Gastrocnemius medialis (tissue), 4 donors: ENCODE results near the gene SLC12A9. TPM values are rescaled to one million over a fixed set of nuclear protein-coding genes. Genes with fewer than 3 reads are reported as not detected.

ENCODE experiments used
- ATAC-seq, 2 donors: fragments of 150-250 bp; one replicate each; pipeline ENCODE4 v1.9.1; 2016
- DNase-seq, 2 donors: peaks; one replicate each; pipeline ENCODE4 v3.0.0-alpha.2; 2019
- H3K27ac ChIP-seq, 4 donors: fragments of 200-600 bp; sonication (generic); 1 replicate in 1 of 4; 2 replicates in 3 of 4; pipeline ENCODE4 v1.5.1; 2016 to 2018; ENCODE audit warnings: mild to moderate bottlenecking in 2 of 4, moderate library complexity in 1 of 4
- H3K27me3 ChIP-seq, 3 donors: fragments of 200-600 bp; sonication (generic) in 2 of 3; 1 replicate in 1 of 3; 2 replicates in 2 of 3; pipeline versions ENCODE4 v1.5.1 to v1.6.0; 2016 to 2019; ENCODE audit warnings: mild to moderate bottlenecking in 1 of 3, moderate library complexity in 1 of 3
- H3K36me3 ChIP-seq, 2 donors: fragments of 200-600 bp; sonication (generic) in 1 of 2; one replicate each; pipeline ENCODE4 v1.5.1; 2017 to 2018
- H3K4me1 ChIP-seq, 2 donors: fragments of 200-600 bp; sonication (generic) in 1 of 2; one replicate each; pipeline ENCODE4 v1.5.1; 2016 to 2017; ENCODE audit warnings: mild to moderate bottlenecking in 2 of 2
- H3K4me3 ChIP-seq, 4 donors: fragments of 200-600 bp; sonication (generic) in 3 of 4; 1 replicate in 1 of 4; 2 replicates in 3 of 4; pipeline ENCODE4 v1.5.1; 2016 to 2019; ENCODE audit warnings: mild to moderate bottlenecking in 2 of 4
- H3K9me3 ChIP-seq, 3 donors: fragments of 200-600 bp; sonication (generic) in 2 of 3; 1 replicate in 1 of 3; 2 replicates in 2 of 3; pipeline ENCODE4 v1.5.1; 2016 to 2019
- POLR2A ChIP-seq, 2 donors: fragments of 450-650 bp; IDR thresholded peaks; one replicate each; pipeline ENCODE4 v1.6.1; 2017; ENCODE audit warnings: antibody characterized with exemption in 2 of 2, mild to moderate bottlenecking in 2 of 2, moderate library complexity in 2 of 2
- in situ Hi-C, 4 donors: fragments of 200-750 bp; cut with MboI; loops; one replicate each; pipeline versions ENCODE4 v1.15.0 to v1.8.0; 2017; ENCODE audit warnings: low sequenced_read_pairs in 4 of 4
- intact Hi-C: fragments of 100-400 bp; cut with DNase I; formaldehyde crosslinking; loops from one replicate; pipeline ENCODE4 v1.15.1; 2023; ENCODE audit warnings: low total_unique reads
- total RNA-seq, 4 donors: library from RNA; depleted of rRNA; stranded (reverse); fragments of >200 nt; gene quantifications; one replicate each; pipeline versions ENCODE4 v1.1.0 to v1.2.3, GENCODE V29; 2016
- TF ChIP-seq, protein P1 (sequence below), 5 experiments: fragments of 450-650 bp in 3 of 5; fragments of 200-600 bp in 2 of 5; sonication (generic) in 2 of 5; IDR thresholded peaks in 4 of 5; conservative IDR thresholded peaks in 1 of 5; 1 replicate in 4 of 5; 2 replicates in 1 of 5; pipeline ENCODE4 v1.5.1; 2016 to 2019; ENCODE audit warnings: antibody characterized with exemption in 5 of 5, mild to moderate bottlenecking in 3 of 5, moderate library complexity in 3 of 5

The SLC12A9 gene
- total RNA-seq, 4 donors from 2014 or later, result 2.5 to 4.3 (median 3.8) TPM

DNA sequence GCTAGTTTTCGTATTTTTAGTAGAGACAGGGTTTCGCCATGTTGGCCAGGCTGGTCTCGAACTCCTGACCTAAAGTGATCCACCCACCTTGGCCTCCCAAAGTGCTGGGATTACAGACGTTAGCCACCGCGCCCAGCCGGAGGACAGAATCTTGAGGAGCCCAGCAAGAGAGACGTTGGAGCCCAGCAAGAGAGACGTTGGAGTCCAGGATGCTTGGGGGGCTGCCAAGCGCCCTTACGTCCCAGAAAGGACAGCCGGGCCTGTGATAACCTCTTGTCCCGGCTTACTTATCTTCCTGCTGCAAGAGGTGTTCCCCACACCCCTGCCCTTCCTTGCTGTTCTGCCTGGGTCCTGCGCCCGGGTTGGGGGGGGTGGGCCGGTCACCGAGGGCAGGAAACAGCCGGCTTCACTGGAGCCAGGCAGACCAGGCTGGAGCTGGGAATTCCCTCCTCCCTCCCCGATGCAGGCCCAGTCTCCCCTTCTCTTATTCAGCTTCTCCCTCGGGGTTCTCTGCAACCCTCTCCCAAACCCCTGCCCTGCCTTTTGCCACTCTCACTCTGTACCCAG is 23.3 kb upstream of the SLC12A9 start:
- Histone ChIP-seq H3K27me3 (peaks cover 19 to 35% (median 29%) of the 10 kb centered on the region in 3 donors), H3K27ac (peak overlapping the region; percentile 24 to 68 (median 60)), H3K4me3 (peak overlapping the region in 1 of 4 donors; percentile 62), H3K36me3 (no peaks in the 10 kb centered on the region), H3K9me3 (no peaks in the 10 kb centered on the region), H3K4me1 (peaks cover 0 to 3% of the 10 kb centered on the region in 2 donors)
- intact Hi-C loops, result no loop called here
- no peak for TF ChIP-seq POLR2A (IDR thresholded peaks at IDR 0.05)
- TF ChIP-seq, protein P1, sequence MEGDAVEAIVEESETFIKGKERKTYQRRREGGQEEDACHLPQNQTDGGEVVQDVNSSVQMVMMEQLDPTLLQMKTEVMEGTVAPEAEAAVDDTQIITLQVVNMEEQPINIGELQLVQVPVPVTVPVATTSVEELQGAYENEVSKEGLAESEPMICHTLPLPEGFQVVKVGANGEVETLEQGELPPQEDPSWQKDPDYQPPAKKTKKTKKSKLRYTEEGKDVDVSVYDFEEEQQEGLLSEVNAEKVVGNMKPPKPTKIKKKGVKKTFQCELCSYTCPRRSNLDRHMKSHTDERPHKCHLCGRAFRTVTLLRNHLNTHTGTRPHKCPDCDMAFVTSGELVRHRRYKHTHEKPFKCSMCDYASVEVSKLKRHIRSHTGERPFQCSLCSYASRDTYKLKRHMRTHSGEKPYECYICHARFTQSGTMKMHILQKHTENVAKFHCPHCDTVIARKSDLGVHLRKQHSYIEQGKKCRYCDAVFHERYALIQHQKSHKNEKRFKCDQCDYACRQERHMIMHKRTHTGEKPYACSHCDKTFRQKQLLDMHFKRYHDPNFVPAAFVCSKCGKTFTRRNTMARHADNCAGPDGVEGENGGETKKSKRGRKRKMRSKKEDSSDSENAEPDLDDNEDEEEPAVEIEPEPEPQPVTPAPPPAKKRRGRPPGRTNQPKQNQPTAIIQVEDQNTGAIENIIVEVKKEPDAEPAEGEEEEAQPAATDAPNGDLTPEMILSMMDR (IDR thresholded peaks at IDR 0.05 in 4 of 5, conservative IDR thresholded peaks at IDR 0.05 in 1 of 5), result no peak
- in situ Hi-C loops, result no loop called here
- DNase-seq (no peak), ATAC-seq (peak; percentile 50)

DNA sequence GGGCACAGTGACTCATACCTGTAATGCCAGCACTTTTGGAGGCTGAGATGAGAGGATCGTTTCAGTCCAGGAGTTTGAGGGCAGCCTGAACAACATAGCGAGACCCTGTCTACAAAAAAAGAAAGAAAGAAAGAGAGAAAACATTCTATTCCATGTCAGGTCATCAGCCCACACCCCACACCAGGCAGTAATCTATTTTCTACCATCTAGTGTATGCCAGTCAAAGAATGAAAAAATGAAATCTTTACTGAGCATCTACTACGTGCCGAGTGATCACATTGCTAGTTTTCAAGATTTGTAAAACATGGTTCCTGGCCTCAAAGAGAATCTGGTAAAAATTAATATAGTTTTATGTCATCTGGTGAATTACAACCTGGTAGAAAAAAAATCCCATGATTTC is 22.1 kb upstream of the SLC12A9 start:
- TF ChIP-seq POLR2A (IDR thresholded peaks at IDR 0.05), result no peak
- TF ChIP-seq, protein P1 (IDR thresholded peaks at IDR 0.05 in 4 of 5, conservative IDR thresholded peaks at IDR 0.05 in 1 of 5), result no peak
- Histone ChIP-seq H3K27ac (peak overlapping the region in 2 of 4 donors; percentile 64 to 68), H3K4me3 (no peak overlapping the region), H3K9me3 (no peaks in the 10 kb centered on the region), H3K4me1 (peaks cover 0 to 3% of the 10 kb centered on the region in 2 donors), H3K27me3 (peaks cover 19 to 35% (median 29%) of the 10 kb centered on the region in 3 donors), H3K36me3 (no peaks in the 10 kb centered on the region)
- DNase-seq (no peak), ATAC-seq (no peak)
- in situ Hi-C loops, result no loop called here
- intact Hi-C loops, result no loop called here

DNA sequence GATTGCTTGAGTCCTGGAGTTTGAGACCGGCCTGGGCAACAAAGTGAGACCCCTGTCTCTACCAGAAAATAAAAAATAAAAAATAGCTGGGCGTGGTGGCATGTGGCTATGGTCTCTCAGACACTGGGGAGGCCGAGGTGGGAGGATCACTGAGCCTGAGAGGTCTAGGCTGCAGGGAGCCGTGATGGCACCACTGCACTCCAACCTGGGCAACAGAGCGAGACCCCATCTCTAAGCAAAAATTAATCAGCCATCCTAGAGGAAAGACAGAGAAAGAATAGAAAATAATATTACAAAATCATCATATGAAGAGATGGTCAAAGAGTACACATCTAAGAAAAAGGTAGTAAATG is 20.3 kb upstream of the SLC12A9 start:
- no peaks in the 10 kb centered on the region for H3K36me3 ChIP-seq
- peaks cover 9 to 22% (median 17%) of the 10 kb centered on the region in 3 donors for H3K27me3 ChIP-seq
- peaks cover 4 to 9% of the 10 kb centered on the region in 2 donors for H3K4me1 ChIP-seq
- in situ Hi-C loops (no loop called here), intact Hi-C loops (no loop called here)
- no peak for DNase-seq
- TF ChIP-seq, protein P1 (IDR thresholded peaks at IDR 0.05 in 4 of 5, conservative IDR thresholded peaks at IDR 0.05 in 1 of 5), result no peak
- TF ChIP-seq POLR2A (IDR thresholded peaks at IDR 0.05), result no peak
- H3K9me3 ChIP-seq, result no peaks in the 10 kb centered on the region
- ATAC-seq, result no peak
- no peak overlapping the region for H3K4me3 ChIP-seq
- H3K27ac ChIP-seq, result no peak overlapping the region

DNA sequence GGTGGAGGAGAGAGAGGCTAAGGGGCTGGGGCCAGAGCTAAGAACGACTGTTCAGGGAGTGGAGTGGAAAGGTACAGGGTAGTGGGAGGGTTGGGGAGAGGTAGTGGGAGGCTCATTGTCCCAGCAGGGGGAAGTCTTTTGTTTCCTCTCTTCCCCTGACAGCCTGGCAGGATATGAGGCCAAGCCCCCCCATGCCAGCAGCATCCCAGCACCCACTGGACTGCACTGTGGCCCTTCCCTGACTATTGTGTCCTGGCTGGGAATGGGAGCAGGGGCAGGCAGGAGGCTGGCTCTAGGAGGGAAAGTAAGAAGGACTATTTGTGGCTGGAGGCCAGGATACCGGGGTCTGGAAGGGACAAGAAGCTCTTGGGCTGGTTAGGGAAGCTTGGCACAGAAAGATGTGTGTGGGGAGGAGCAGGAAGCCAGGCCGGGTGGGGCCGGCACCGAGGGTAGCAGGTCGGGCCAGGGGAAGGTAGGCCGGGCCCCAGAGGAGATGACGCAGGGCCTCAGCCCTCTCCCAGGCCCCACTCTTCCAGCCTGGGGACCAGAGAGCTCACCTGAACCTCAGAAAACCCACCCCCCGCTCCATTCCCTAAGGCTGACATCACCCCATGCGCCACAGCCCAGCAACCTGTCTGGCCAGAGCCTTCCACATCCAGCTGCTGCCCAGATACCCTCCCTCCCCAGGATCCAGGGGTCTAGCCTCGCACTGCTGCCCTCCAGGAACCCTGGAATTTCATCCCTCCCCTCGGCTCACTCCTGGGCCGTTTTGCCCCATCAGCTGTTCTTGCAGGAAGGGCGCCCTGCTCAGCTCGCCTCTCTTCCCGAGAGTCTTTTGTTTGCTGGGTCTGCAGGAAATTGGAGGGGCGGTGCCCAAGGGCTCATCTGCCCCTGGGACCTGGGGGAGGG is 16.4 kb upstream of the SLC12A9 start:
- DNase-seq, result no peak
- H3K27ac ChIP-seq, result peak overlapping the region; percentile 80 to 88 (median 82)

DNA sequence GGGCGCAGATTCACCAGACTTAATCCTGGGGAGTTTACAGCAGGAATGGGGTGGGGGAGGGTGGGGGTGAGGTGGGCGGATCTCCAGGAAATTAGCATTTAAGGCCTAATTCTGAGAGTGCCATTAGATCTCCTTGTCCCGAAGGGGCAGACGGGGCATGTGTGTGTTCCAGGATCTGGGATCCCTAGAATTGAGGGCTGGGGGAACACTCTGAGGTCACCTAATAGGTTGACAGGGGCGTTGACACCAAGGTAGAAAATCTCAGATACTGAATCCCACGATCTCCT is 15.8 kb upstream of the SLC12A9 start:
- in situ Hi-C loops, result no loop called here
- Histone ChIP-seq H3K27ac (peak overlapping the region; percentile 80 to 88 (median 82)), H3K9me3 (no peaks in the 10 kb centered on the region), H3K27me3 (no peaks in the 10 kb centered on the region), H3K36me3 (no peaks in the 10 kb centered on the region), H3K4me3 (peak overlapping the region; percentile 58 to 62 (median 61)), H3K4me1 (peaks cover 4 to 5% of the 10 kb centered on the region in 2 donors)
- no peak for DNase-seq
- ATAC-seq, result no peak
- TF ChIP-seq, protein P1 (IDR thresholded peaks at IDR 0.05 in 4 of 5, conservative IDR thresholded peaks at IDR 0.05 in 1 of 5), result no peak
- no peak for TF ChIP-seq POLR2A (IDR thresholded peaks at IDR 0.05)
- intact Hi-C loops, result no loop called here

More for the DNA sequence above, 16.4 kb upstream of the SLC12A9 start:
- no peak for TF ChIP-seq POLR2A (IDR thresholded peaks at IDR 0.05)
- Histone ChIP-seq H3K4me1 (peaks cover 4 to 5% of the 10 kb centered on the region in 2 donors), H3K27me3 (no peaks in the 10 kb centered on the region), H3K9me3 (no peaks in the 10 kb centered on the region), H3K36me3 (no peaks in the 10 kb centered on the region), H3K4me3 (peak overlapping the region in 1 of 4 donors; percentile 62)
- intact Hi-C loops, result no loop called here
- in situ Hi-C loops, result no loop called here
- ATAC-seq, result peak; percentile 35 to 57
